NOMO-1 treated with DMSO at 0.1 percent for 48 hours (cell line): ENCODE measurements around the gene PRSS33.
A peak's percentile ranks its signal among the peaks of the same experiment; 100 is the strongest.

Source experiments
- DNase-seq: peaks from one replicate; lab custom pipeline; 2025; ENCODE audit not compliant: unreplicated experiment; lab: John Stamatoyannopoulos, UW

The PRSS33 gene

GRCh38 chr16:2821487-2822157 lies 34.3 kb upstream of the PRSS33 start:
- DNase-seq: no peak

DNA sequence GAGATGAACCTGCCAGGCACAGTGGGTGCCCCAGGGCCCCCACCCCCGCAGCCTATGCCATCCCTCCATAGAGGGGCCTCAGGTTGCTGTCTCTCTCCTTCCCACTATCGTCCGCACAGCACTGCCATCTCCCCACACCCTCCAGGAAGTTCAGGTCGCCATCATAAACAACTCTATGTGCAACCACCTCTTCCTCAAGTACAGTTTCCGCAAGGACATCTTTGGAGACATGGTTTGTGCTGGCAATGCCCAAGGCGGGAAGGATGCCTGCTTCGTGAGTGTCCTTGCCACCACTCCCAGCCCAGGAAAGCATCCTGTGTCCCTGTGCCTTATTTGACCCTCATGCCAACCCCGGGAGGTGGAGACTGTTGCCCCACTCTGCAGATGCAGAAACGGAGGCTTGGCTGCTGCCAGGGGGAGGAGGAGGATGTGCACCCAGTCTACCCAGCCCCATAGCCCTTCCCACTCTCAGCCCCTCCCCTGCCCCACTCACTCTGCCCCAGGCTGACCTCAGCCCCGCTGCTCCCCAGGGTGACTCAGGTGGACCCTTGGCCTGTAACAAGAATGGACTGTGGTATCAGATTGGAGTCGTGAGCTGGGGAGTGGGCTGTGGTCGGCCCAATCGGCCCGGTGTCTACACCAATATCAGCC lies 33.6 kb upstream of the PRSS33 start:
- no peak for DNase-seq

DNA sequence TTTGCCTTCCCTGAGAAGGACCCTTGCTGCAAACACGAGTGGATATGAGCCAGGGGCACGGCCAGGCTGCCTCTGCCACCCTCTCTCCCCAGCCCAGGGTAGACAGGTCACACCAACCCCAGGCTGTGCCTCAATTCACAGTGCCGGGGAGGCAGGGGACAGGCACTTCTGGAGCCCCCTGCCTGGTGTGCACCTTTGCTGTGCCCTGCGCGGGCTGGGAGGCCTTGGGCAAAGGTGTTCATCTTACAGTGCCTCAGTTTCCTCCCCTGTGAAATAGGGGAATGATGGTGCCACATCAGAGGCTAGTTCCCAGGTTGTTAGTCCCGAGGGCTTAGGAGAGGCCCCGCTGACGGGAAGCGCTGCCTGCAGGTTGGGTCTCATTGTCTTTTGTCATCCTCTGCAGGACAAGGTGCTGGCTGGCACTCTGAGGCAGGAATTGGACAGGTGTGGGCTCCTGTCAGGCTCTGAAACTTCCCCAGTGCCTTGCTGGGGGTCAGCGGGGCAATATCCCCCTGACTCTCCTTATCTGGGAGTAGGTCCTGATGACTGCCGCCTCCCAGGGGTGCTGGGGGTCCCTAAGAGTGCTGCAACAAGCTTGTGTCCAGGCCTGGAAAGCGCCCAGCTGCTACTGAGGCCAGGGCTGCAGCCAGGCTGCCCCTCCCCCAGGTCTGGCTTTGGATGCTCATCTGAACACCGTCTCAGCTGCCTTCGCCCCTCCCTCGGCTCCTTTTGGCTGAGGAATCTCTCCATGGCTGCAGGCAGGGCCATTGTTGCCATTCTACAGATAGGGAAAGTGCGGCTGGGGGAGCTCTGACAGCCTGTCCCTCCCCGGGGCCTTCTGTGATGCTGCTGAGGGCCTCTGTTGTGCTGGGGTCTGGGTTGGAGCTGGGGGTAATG lies 32.8 kb upstream of the PRSS33 start:
- no peak for DNase-seq

- DNase-seq: no peak
Observed at GRCh38 chr16:2819179-2819938, 32.0 kb upstream of the PRSS33 start.

DNA sequence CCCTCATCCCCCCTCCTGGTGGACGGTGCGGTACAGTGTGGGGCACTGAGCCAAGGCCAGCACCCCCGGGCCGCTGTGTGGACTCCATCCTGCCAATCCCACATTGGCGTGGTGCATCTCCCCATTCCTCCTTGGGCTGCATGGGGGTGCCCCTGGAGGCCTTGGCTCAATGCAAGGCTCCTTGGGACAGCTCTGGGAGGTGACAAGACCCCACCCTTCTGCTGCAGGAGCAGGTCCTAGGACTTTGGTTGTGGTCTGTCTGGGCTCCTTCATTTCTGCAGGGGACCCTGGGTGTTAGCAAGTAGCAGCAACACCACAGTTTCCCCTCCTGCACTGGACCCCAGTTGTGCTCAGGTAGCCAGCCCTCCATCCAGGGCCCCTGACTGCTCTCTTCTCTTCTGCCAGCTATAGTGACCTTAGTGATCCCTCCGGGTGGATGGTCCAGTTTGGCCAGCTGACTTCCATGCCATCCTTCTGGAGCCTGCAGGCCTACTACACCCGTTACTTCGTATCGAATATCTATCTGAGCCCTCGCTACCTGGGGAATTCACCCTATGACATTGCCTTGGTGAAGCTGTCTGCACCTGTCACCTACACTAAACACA lies 31.0 kb upstream of the PRSS33 start:
- DNase-seq: no peak

DNA sequence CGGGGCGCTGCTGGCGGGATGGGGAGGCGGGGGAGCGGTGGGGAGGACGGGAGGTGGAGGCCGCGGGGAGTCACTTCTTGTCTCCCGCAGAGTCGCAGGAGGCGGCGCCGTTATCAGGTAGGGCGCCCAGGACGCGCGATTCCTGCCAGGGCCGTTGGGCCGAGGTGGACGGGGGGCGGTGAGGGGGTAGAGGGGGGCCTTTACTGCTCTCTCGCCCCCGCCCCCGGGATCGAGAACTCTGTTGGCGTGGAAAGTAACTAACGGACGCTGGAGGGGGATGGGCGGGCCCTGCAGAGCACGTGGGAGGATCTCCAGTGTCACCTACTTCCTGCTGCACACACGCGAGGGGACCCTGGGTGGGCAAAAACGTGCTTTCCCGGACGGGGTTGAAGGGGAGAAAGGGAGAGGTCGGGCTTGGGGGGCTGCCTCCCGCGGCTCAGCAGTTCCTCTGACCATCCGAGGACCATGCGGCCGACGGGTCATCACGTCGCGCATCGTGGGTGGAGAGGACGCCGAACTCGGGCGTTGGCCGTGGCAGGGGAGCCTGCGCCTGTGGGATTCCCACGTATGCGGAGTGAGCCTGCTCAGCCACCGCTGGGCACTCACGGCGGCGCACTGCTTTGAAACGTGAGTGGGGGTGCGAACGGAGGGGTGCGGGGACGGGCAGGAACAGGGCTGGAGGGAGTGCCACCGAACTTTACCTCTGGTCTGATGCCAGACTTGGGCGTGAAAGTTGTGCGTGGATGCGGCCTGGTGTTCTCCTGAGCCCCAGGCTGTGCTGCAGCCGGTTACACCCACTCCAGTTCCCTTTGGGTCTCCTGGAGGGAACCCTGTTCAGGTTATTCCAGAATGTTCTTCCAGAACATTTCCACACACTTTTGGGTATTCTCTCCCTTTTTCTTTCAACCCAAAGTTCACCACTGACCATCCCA lies 30.2 kb upstream of the PRSS33 start:
- no peak for DNase-seq

- peak; percentile 33 for DNase-seq
Observed at GRCh38 chr16:2816751-2817339, 29.5 kb upstream of the PRSS33 start, which contains the start of gene PRSS21. TSS of gene PRSS21 (plus strand) at chr16:2817237. CDS start at chr16:2817269, 32 bp downstream.

GRCh38 chr16:2815299-2815771 lies 28.0 kb upstream of the PRSS33 start:
- DNase-seq: no peak

- no peak for DNase-seq
Observed at GRCh38 chr16:2814551-2815298, 27.4 kb upstream of the PRSS33 start.

GRCh38 chr16:2813771-2814221 lies 26.4 kb upstream of the PRSS33 start:
- no peak for DNase-seq

DNA sequence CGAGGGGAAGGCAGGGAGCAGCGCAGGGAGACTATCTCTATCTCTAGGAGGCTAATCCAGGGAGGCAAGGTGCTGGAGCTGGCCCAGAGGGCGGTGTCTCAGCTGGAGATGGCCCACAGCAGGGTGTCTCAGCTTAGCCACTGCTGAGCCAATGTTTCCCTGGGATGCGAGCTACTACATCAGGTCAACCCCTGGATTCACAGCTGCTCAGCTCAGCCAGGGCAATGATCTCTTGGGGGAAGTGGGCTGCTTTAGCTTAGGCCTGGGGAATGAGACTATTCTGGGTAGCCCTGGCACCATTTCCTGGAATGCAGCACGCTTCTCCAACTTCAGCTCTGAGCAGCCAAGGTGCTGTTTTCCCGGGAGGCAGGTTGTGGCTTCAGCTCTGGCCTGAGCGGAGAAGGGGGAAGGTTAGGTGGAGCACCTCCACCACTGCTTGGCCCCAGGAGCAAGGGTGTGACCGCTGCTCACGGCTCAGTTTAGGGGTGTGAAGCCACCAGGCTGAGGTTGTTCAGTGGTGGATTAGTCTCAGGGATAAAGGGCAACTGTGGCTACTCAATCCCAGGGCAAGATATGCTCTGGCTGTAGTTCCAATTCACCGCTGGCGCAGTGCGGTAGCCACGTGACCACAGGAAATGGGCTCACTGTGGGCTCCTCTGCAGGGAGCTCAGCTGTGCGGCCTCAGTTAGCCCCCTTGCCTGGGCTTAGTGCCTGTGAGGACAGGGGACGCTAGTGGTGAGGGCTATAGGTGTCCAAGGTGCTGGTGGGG lies 24.5 kb upstream of the PRSS33 start:
- no peak for DNase-seq

DNA sequence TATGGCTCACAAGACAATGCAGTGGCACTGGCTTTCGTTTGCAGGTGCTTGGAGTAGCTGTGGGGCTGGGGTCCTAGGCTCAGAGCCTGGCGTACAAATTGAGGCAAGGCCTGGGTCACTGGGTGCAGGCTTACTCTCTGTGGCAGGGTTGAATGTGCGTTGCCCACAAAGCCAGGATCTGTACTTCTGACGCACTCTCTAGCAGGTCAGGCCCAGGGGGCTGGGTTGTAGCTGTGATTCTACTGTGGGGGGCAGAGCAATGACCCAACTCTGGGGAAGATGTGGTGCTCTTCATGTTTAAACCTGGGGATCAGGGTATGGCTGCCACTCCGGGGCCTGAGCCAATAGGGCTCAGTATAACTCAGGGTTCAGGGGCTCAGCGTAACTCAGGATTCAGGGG lies 23.3 kb upstream of the PRSS33 start:
- no peak for DNase-seq

GRCh38 chr16:2809149-2809760 lies 21.9 kb upstream of the PRSS33 start:
- DNase-seq: no peak

DNA sequence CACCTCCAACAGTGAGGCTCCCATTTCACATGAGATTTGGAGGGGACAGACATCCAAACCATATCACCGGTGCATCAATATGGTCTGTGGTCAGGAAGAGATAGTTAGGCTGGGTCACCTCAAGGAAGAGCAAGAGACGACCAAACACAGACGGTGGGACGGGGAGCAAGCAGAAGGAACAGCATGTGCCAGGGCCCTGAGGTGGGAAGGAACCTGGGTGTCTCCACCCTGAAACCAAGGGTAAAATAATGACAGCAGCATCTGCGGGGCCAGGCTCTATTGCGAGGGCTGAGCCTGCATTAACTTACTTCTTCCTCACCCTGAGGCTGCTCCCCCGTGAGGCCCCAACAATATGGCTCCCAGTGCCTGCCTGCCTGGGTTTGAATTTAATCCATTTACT lies 20.8 kb upstream of the PRSS33 start:
- no peak for DNase-seq

- DNase-seq: no peak
Observed at GRCh38 chr16:2806286-2806685, 18.9 kb upstream of the PRSS33 start.

- DNase-seq: no peak
Observed at GRCh38 chr16:2804728-2805127, 17.4 kb upstream of the PRSS33 start.

DNA sequence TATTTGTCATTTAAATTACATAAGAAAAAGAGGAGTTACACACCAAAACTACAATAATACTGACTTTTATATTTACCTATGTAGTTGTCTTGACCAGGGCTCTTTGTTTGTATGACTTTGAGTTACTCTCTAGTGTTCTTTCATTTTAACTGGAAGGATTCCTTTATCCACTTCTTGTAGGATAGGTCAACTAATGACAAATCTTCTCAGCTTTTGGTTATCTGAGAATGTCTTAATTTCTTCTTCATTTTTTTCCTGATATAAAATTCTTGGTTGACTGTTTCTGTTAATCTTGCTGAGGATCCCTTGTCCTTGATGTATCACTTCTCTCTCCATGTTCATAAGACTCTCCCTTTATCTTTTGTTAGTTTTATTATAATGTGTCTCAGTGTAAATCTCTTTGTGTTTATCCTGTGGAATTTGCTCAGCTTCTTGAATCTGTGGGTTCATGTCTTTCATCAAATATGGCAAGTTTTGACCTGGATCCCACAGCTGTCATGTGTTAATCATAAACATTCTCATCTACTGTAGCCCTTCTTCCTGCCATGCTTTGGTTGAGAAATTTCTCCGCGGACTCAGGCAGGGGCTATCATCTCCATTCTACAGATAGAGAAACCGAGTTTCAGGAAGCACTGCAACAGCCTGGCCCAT lies 16.3 kb upstream of the PRSS33 start:
- no peak for DNase-seq
